Keratinocyte (primary cell): Measurements from ENCODE around the gene PNPT1. TPM values are rescaled to one million over a fixed set of nuclear protein-coding genes. Genes with fewer than 3 reads are reported as not detected.

ENCODE experiments used
- DNase-seq: peaks from one replicate; pipeline ENCODE4 v3.0.0-alpha.2; 2011; ENCODE audit warnings: low read depth, missing footprints, low spot score
- FAIRE-seq: peaks from 2 replicates; lab custom pipeline; 2011; peaks lifted over from hg19 to GRCh38; lab: Jason Lieb, UNC
- H2AFZ ChIP-seq: 2 replicates; pipeline ENCODE4 v1.6.0; 2012; ENCODE audit warnings: low read length, control low read depth, inconsistent platforms; ENCODE audit not compliant: control insufficient read depth
- H3K27ac ChIP-seq: 2 replicates; pipeline ENCODE4 v1.5.1; 2011; ENCODE audit warnings: low read length; ENCODE audit not compliant: control insufficient read depth, insufficient read depth
- H3K27me3 ChIP-seq: 3 replicates; pipeline ENCODE4 v1.6.0; 2011; ENCODE audit warnings: low read length; ENCODE audit not compliant: control insufficient read depth, insufficient read depth; ENCODE audit errors: extremely low read depth
- H3K36me3 ChIP-seq, 2 experiments: 2 replicates in 1 of 2; 3 replicates in 1 of 2; pipeline ENCODE4 v1.5.1; 2011; ENCODE audit warnings: low read length in 2 of 2, mild to moderate bottlenecking in 1 of 2; ENCODE audit not compliant: control insufficient read depth in 2 of 2, insufficient read depth in 2 of 2; ENCODE audit errors: extremely low read depth in 1 of 2
- H3K4me1 ChIP-seq: 3 replicates; pipeline ENCODE4 v1.5.1; 2011; ENCODE audit warnings: low read length; ENCODE audit not compliant: control insufficient read depth, insufficient read depth; ENCODE audit errors: extremely low read depth
- H3K4me2 ChIP-seq: 3 replicates; pipeline ENCODE4 v1.6.0; 2011; ENCODE audit warnings: low read depth, low read length; ENCODE audit not compliant: control insufficient read depth, insufficient read depth; ENCODE audit errors: extremely low read depth
- H3K4me3 ChIP-seq, 3 experiments: fragments of 200-600 bp in 1 of 3; sonication (generic) in 1 of 3; 2 replicates in 2 of 3; 3 replicates in 1 of 3; pipeline ENCODE4 v1.5.1; 2011 to 2016; ENCODE audit warnings: low read length in 3 of 3, mild to moderate bottlenecking in 3 of 3, control low read depth in 2 of 3, inconsistent platforms in 1 of 3, low read depth in 1 of 3, mixed read lengths in 1 of 3, mixed run types in 1 of 3, moderate library complexity in 1 of 3; ENCODE audit not compliant: control insufficient read depth in 2 of 3, insufficient read depth in 2 of 3; ENCODE audit errors: extremely low read depth in 1 of 3
- H3K79me2 ChIP-seq: 2 replicates; pipeline ENCODE4 v1.6.0; 2012; ENCODE audit warnings: low read length; ENCODE audit not compliant: control insufficient read depth, insufficient read depth
- H3K9ac ChIP-seq: 3 replicates; pipeline ENCODE4 v1.6.0; 2011; ENCODE audit warnings: low read length; ENCODE audit not compliant: control insufficient read depth, insufficient read depth; ENCODE audit errors: extremely low read depth
- H3K9me1 ChIP-seq: 3 replicates; pipeline ENCODE4 v1.6.0; 2011; ENCODE audit warnings: low read length; ENCODE audit not compliant: control insufficient read depth, insufficient read depth; ENCODE audit errors: extremely low read depth
- H3K9me3 ChIP-seq: 2 replicates; pipeline ENCODE4 v1.5.1; 2012; ENCODE audit warnings: low read depth, low read length; ENCODE audit not compliant: control insufficient read depth
- H4K20me1 ChIP-seq: 3 replicates; pipeline ENCODE4 v1.6.0; 2011; ENCODE audit warnings: low read length; ENCODE audit not compliant: control insufficient read depth, insufficient read depth; ENCODE audit errors: extremely low read depth
- CTCF ChIP-seq, 3 experiments: IDR thresholded peaks in 1 of 3; conservative IDR thresholded peaks in 1 of 3; optimal IDR thresholded peaks in 1 of 3; 2 replicates in 2 of 3; 3 replicates in 1 of 3; pipeline versions ENCODE3 to v1.5.1; 2011; ENCODE audit warnings: low read length in 3 of 3, mild to moderate bottlenecking in 3 of 3, moderate library complexity in 2 of 3, control low read depth in 1 of 3, inconsistent platforms in 1 of 3; ENCODE audit not compliant: insufficient read depth in 2 of 3; ENCODE audit errors: extremely low read depth in 1 of 3
- EZH2 ChIP-seq: IDR thresholded peaks from one replicate; pipeline ENCODE4 v1.6.1; 2012; ENCODE audit warnings: inconsistent platforms, mild to moderate bottlenecking, low read length, moderate library complexity
- dilution Hi-C: fragments of 300-500 bp; cut with MboI; formaldehyde crosslinking; loops from one replicate; pipeline ENCODE4 v1.7.0; 2020; ENCODE audit warnings: low sequenced_read_pairs; ENCODE audit not compliant: extremely low pct_ligation_motif_present
- polyA plus RNA-seq, 5 experiments: library from polyadenylated mRNA; depleted of rRNA in 3 of 5; stranded (reverse) in 3 of 5; stranded (forward) in 1 of 5; unstranded in 1 of 5; fragments of >200 nt; gene quantifications; 1 replicate in 1 of 5; 2 replicates in 3 of 5; 3 replicates in 1 of 5; pipeline versions ENCODE4 v1.2.1 to v1.2.3, GENCODE V29; 2011 to 2012; ENCODE audit warnings: missing spikeins in 2 of 5, low read depth in 1 of 5, low replicate concordance in 1 of 5

Gene PNPT1
- polyA plus RNA-seq, 1 donor (not counting 4 experiments of a cell fraction or from before 2014, with no cell fraction given): 36.1 TPM

GRCh38 chr2:55610954-55611743 is 82.5 kb downstream of the PNPT1 start:
- DNase-seq (no peak), FAIRE-seq (no peak)
- Histone ChIP-seq H3K27ac (no peak overlapping the region), H4K20me1 (no peaks in the 10 kb centered on the region), H2AFZ (no peak overlapping the region), H3K27me3 (no peaks in the 10 kb centered on the region), H3K4me3 (no peak overlapping the region), H3K36me3 (peaks cover 1 to 16% of the 10 kb centered on the region in 2 experiments), H3K4me2 (no peak overlapping the region), H3K4me1 (peaks cover 9% of the 10 kb centered on the region), H3K79me2 (peaks cover 76% of the 10 kb centered on the region), H3K9me3 (no peaks in the 10 kb centered on the region), H3K9ac (no peak overlapping the region), H3K9me1 (no peaks in the 10 kb centered on the region)
- dilution Hi-C loops: no loop called here
- no peak for TF ChIP-seq CTCF (optimal IDR thresholded peaks at IDR 0.05 in 1 of 3, IDR thresholded peaks at IDR 0.05 in 1 of 3, conservative IDR thresholded peaks at IDR 0.05 in 1 of 3; ENCODE audit: extremely low read depth in 1 of 3, insufficient read depth in 2 of 3, low read length in 3 of 3)
- TF ChIP-seq EZH2: no peak

GRCh38 chr2:55609938-55610578 is 83.6 kb downstream of the PNPT1 start:
- dilution Hi-C loops: no loop called here
- TF ChIP-seq CTCF (optimal IDR thresholded peaks at IDR 0.05 in 1 of 3, IDR thresholded peaks at IDR 0.05 in 1 of 3, conservative IDR thresholded peaks at IDR 0.05 in 1 of 3; ENCODE audit: extremely low read depth in 1 of 3, insufficient read depth in 2 of 3, low read length in 3 of 3) (no peak), EZH2 (no peak)
- Histone ChIP-seq H3K79me2 (peaks cover 73% of the 10 kb centered on the region), H3K9me3 (no peaks in the 10 kb centered on the region), H3K9ac (no peak overlapping the region), H3K4me2 (no peak overlapping the region), H3K9me1 (no peaks in the 10 kb centered on the region), H3K36me3 (peaks cover 1 to 16% of the 10 kb centered on the region in 2 experiments), H3K4me1 (peaks cover 4% of the 10 kb centered on the region), H2AFZ (no peak overlapping the region), H4K20me1 (no peaks in the 10 kb centered on the region), H3K27ac (no peak overlapping the region), H3K27me3 (no peaks in the 10 kb centered on the region), H3K4me3 (no peak overlapping the region)
- FAIRE-seq (no peak), DNase-seq (no peak)
